MCF 10A (cell line): Measurements from ENCODE around the gene GCA. TPM values are rescaled to one million over a fixed set of nuclear protein-coding genes. Genes with fewer than 3 reads are reported as not detected.
A peak's percentile ranks its signal among the peaks of the same experiment; 100 is the strongest.

Source experiments
- BruUV-seq: library from RNA; stranded (reverse); fragments of 400-500 nt; replicated peaks from 2 replicates; lab custom pipeline; 2021; lab: Mats Ljungman, UMichigan
- CTCF ChIA-PET: fragments of 300-600 bp; sonication (Branson Sonifier 250); formaldehyde crosslinking; extraction: SDS; loops from one replicate; lab custom pipeline; 2021; ENCODE audit warnings: antibody characterized with exemption, inconsistent platforms; lab: Yijun Ruan, JAX
- POLR2A ChIA-PET: fragments of 300-600, 350-650 bp; sonication (Branson Sonifier 250); formaldehyde crosslinking; extraction: SDS; loops from one replicate; lab custom pipeline; 2020; ENCODE audit warnings: antibody characterized with exemption, inconsistent platforms; lab: Yijun Ruan, JAX
- DNase-seq: peaks from one replicate; pipeline ENCODE4 v3.0.0-alpha.2; 2018; ENCODE audit not compliant: unreplicated experiment
- H3K27ac Mint-ChIP-seq: one replicate; pipeline ENCODE4 v1.8.0; 2022; ENCODE audit warnings: mild to moderate bottlenecking, low read depth, mixed read lengths; ENCODE audit not compliant: unreplicated experiment
- H3K27me3 Mint-ChIP-seq: one replicate; pipeline ENCODE4 v1.8.0; 2022; ENCODE audit warnings: mixed read lengths; ENCODE audit not compliant: insufficient read depth, unreplicated experiment
- H3K36me3 Mint-ChIP-seq: one replicate; pipeline ENCODE4 v1.8.0; 2022; ENCODE audit warnings: mild to moderate bottlenecking, moderate library complexity, mixed read lengths; ENCODE audit not compliant: insufficient read depth, unreplicated experiment
- H3K4me1 Mint-ChIP-seq: one replicate; pipeline ENCODE4 v1.8.0; 2022; ENCODE audit warnings: mixed read lengths; ENCODE audit not compliant: insufficient read depth, unreplicated experiment
- H3K4me3 Mint-ChIP-seq: one replicate; pipeline ENCODE4 v1.8.0; 2022; ENCODE audit warnings: mild to moderate bottlenecking, moderate library complexity, mixed read lengths; ENCODE audit not compliant: unreplicated experiment
- H3K9me3 Mint-ChIP-seq: one replicate; pipeline ENCODE4 v1.8.0; 2022; ENCODE audit warnings: mixed read lengths; ENCODE audit not compliant: unreplicated experiment
- CTCF ChIP-seq: fragments of 200-600 bp; IDR thresholded peaks from one replicate; pipeline ENCODE4 v1.8.0; 2022; ENCODE audit warnings: antibody characterized with exemption, mild to moderate bottlenecking; ENCODE audit not compliant: unreplicated experiment
- intact Hi-C: fragments of 100-400 bp; cut with micrococcal nuclease; formaldehyde crosslinking; loops from 2 replicates; pipeline ENCODE4 v1.14.1; 2022
- total RNA-seq: library from RNA; stranded (reverse); gene quantifications from 2 replicates; pipeline ENCODE4 v1.2.3, GENCODE V29; 2022

The GCA gene
- total RNA-seq, 1 experiment from 2014 or later, result 0.77 TPM

- Mint-ChIP-seq H3K27ac (no peak overlapping the region), H3K4me3 (no peak overlapping the region), H3K9me3 (no peaks in the 10 kb centered on the region), H3K4me1 (no peaks in the 10 kb centered on the region), H3K36me3 (no peaks in the 10 kb centered on the region), H3K27me3 (no peaks in the 10 kb centered on the region)
- no TSS peak for BruUV-seq
- TF ChIP-seq CTCF, result no peak
- no peak for DNase-seq
- intact Hi-C loops, result loop anchor here (1.0 kb wide), 2 partner anchors 38 to 78 kb away; no protein-coding TSS in a partner anchor
- POLR2A ChIA-PET, result interaction anchor here (0.5 to 3.5 kb wide), 10 partner anchors 11 to 386 kb away, joined by 3 to 21 read pairs (median 4); partner anchors contain the start of gene FAP
- CTCF ChIA-PET, result interaction anchor here (0.5 to 24.0 kb wide), 39 partner anchors 9 to 992 kb away, joined by 3 to 639 read pairs (median 5); partner anchors contain the start of gene GCG
Observed at GRCh38 chr2:162298669-162299335, 45.1 kb upstream of the GCA start.

GRCh38 chr2:162300266-162300665 lies 43.7 kb upstream of the GCA start:
- no peaks in the 10 kb centered on the region for H3K4me1 Mint-ChIP-seq
- ChIA-PET CTCF (interaction anchor here (0.5 to 24.0 kb wide), 20 partner anchors 9 to 624 kb away, joined by 3 to 639 read pairs (median 5); partner anchors contain the start of genes FAP, GCG and IFIH1), POLR2A (interaction anchor here (0.8 to 2.0 kb wide), 2 partner anchors 80 to 86 kb away, joined by 3 to 10 read pairs; no protein-coding TSS in a partner anchor)
- H3K36me3 Mint-ChIP-seq, result no peaks in the 10 kb centered on the region
- DNase-seq, result no peak
- no TSS peak for BruUV-seq
- H3K27me3 Mint-ChIP-seq, result no peaks in the 10 kb centered on the region
- no peak overlapping the region for H3K27ac Mint-ChIP-seq
- H3K4me3 Mint-ChIP-seq, result no peak overlapping the region
- TF ChIP-seq CTCF, result no peak
- H3K9me3 Mint-ChIP-seq, result no peaks in the 10 kb centered on the region
- intact Hi-C loops, result loop anchor here (2.0 kb wide), 1 partner anchor 293 kb away; no protein-coding TSS in a partner anchor

GRCh38 chr2:162301151-162301804 lies 42.7 kb upstream of the GCA start:
- CTCF ChIA-PET, result interaction anchor here (0.6 to 24.0 kb wide), 24 partner anchors 10 to 1760 kb away, joined by 3 to 639 read pairs (median 4); partner anchors contain the start of genes FAP and GCG
- Mint-ChIP-seq H3K4me1 (no peaks in the 10 kb centered on the region), H3K4me3 (no peak overlapping the region), H3K27ac (no peak overlapping the region), H3K27me3 (no peaks in the 10 kb centered on the region), H3K9me3 (no peaks in the 10 kb centered on the region), H3K36me3 (no peaks in the 10 kb centered on the region)
- intact Hi-C loops, result loop anchor here (1.0 to 2.0 kb wide), 2 partner anchors 148 to 294 kb away; no protein-coding TSS in a partner anchor
- peak; percentile 65 for TF ChIP-seq CTCF
- BruUV-seq, result no TSS peak
- peak; percentile 76 for DNase-seq
- POLR2A ChIA-PET, result interaction anchor here (0.6 to 2.0 kb wide), 2 partner anchors 81 to 82 kb away, joined by 3 to 10 read pairs; no protein-coding TSS in a partner anchor
